Vagina (tissue), 2 donors: ENCODE measurements around the gene CD248.

Source experiments
- POLR2AphosphoS5 ChIP-seq, 2 donors: sonication (generic); formaldehyde crosslinking; IDR thresholded peaks; one replicate each; pipeline ENCODE4 v1.9.0; 2017; ENCODE audit warnings: antibody characterized with exemption in 2 of 2, mild to moderate bottlenecking in 2 of 2, low read depth in 1 of 2; ENCODE audit not compliant: insufficient read depth in 1 of 2
- TF ChIP-seq, protein P1 (sequence below), 3 experiments: fragments of 450-650 bp in 2 of 3; fragments of 200-600 bp in 1 of 3; sonication (generic) in 1 of 3; IDR thresholded peaks; one replicate each; pipeline ENCODE4 v1.5.1; 2017 to 2019; ENCODE audit warnings: antibody characterized with exemption in 3 of 3, mild to moderate bottlenecking in 2 of 3, moderate library complexity in 2 of 3

DNA sequence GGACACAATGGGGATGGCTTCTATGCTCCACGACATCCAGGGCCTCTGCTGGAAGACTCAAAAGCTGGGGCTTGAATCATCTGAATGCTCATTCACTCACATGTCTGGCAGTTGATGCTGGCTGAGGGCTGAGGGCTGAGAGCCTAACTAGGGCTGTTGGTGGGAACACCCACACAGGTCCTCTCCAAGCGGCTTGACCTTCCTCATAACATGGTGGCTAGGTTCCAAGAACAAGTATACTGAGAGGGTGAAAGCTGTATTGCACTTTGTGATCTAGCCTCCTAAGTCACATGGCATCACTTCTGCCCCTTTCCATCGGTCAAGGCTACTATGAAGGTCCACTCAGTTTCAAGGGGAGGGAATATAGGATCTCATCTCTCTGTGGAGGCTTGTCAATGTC, 17.7 kb downstream of the CD248 start:
- no peak for TF ChIP-seq POLR2AphosphoS5 (IDR thresholded peaks at IDR 0.05; ENCODE audit: insufficient read depth in 1 of 2, low read depth in 1 of 2)
- TF ChIP-seq, protein P1, sequence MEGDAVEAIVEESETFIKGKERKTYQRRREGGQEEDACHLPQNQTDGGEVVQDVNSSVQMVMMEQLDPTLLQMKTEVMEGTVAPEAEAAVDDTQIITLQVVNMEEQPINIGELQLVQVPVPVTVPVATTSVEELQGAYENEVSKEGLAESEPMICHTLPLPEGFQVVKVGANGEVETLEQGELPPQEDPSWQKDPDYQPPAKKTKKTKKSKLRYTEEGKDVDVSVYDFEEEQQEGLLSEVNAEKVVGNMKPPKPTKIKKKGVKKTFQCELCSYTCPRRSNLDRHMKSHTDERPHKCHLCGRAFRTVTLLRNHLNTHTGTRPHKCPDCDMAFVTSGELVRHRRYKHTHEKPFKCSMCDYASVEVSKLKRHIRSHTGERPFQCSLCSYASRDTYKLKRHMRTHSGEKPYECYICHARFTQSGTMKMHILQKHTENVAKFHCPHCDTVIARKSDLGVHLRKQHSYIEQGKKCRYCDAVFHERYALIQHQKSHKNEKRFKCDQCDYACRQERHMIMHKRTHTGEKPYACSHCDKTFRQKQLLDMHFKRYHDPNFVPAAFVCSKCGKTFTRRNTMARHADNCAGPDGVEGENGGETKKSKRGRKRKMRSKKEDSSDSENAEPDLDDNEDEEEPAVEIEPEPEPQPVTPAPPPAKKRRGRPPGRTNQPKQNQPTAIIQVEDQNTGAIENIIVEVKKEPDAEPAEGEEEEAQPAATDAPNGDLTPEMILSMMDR (IDR thresholded peaks at IDR 0.05): no peak
